A549 (cell line): ENCODE results near the gene NSUN7. TPM values are rescaled to one million over a fixed set of nuclear protein-coding genes. Genes with fewer than 3 reads are reported as not detected.

Source experiments
- ATAC-seq, 2 experiments: fragments of 200-7000 bp in 1 of 2; fragments of >200 bp in 1 of 2; cut with Nextera tagmentation in 1 of 2; cut with Tn5 transposase in 1 of 2; 3 replicates each; pipeline versions ENCODE4 v1.8.0 to v1.9.1; 2018 to 2020; ENCODE audit warnings: mild to moderate bottlenecking in 1 of 2, moderate library complexity in 1 of 2
- CTCF ChIA-PET: fragments of 300-600 bp; sonication (Branson Sonifier 250); formaldehyde crosslinking; extraction: SDS; loops from one replicate; lab custom pipeline; 2021; ENCODE audit warnings: antibody characterized with exemption, inconsistent platforms; lab: Yijun Ruan, JAX
- POLR2A ChIA-PET: fragments of 350-600 bp; formaldehyde crosslinking; extraction: SDS; loops from one replicate; lab custom pipeline; 2021; ENCODE audit warnings: antibody characterized with exemption, inconsistent platforms; lab: Yijun Ruan, JAX
- DNase-seq, 2 experiments: peaks; one replicate each; pipeline versions ENCODE4 v3.0.0 to v3.0.0-alpha.2; 2011 to 2016; ENCODE audit warnings: low read depth in 1 of 2, low spot score in 1 of 2
- FAIRE-seq: peaks from 2 replicates; lab custom pipeline; 2011; peaks lifted over from hg19 to GRCh38; lab: Jason Lieb, UNC
- H3K27ac ChIP-seq, 2 experiments: fragments of >200 bp; sonication (Bioruptor Twin); formaldehyde crosslinking; 3 replicates each; pipeline ENCODE4 v1.5.1; 2016 to 2017
- H3K4me1 ChIP-seq: fragments of >200 bp; sonication (Bioruptor Twin); formaldehyde crosslinking; 3 replicates; pipeline ENCODE4 v1.6.1; 2016
- H3K4me2 ChIP-seq: fragments of >200 bp; sonication (Bioruptor Twin); formaldehyde crosslinking; 3 replicates; pipeline ENCODE4 v1.6.1; 2016
- H3K4me3 ChIP-seq: fragments of >200 bp; sonication (Bioruptor Twin); formaldehyde crosslinking; 3 replicates; pipeline ENCODE4 v1.5.1; 2016
- H3K9me3 ChIP-seq: fragments of >200 bp; sonication (Bioruptor Twin); formaldehyde crosslinking; 3 replicates; pipeline ENCODE4 v1.6.1; 2016
- CBX8 ChIP-seq: fragments of 200-600 bp; sonication (generic); IDR thresholded peaks from 2 replicates; pipeline ENCODE4 v1.6.1; 2016
- E2F6 ChIP-seq: IDR thresholded peaks from 2 replicates; pipeline ENCODE4 v1.6.1; 2012; ENCODE audit warnings: low read depth, borderline replicate concordance
- EHMT2 ChIP-seq: fragments of 200-600 bp; sonication (generic); IDR thresholded peaks from 2 replicates; pipeline ENCODE4 v1.6.1; 2016; ENCODE audit warnings: antibody characterized with exemption, low read depth, mild to moderate bottlenecking, moderate library complexity
- HEYL ChIP-seq: fragments of 250-450 bp; sonication (Bioruptor Pico); IDR thresholded peaks from 2 replicates; pipeline ENCODE4 v1.8.0; 2021; ENCODE audit warnings: mild to moderate bottlenecking, moderate library complexity
- MAFK ChIP-seq: fragments of 450-650 bp; IDR thresholded peaks from 2 replicates; pipeline ENCODE4 v1.6.1; 2014; ENCODE audit not compliant: partially characterized antibody
- NFE2L2 ChIP-seq: fragments of 150-350 bp; conservative IDR thresholded peaks from 2 replicates; pipeline ENCODE4 v1.6.1; 2014; ENCODE audit warnings: low read length
- NR3C1 ChIP-seq: fragments of >200 bp; sonication (Bioruptor Twin); formaldehyde crosslinking; IDR thresholded peaks from 3 replicates; pipeline ENCODE4 v1.6.1; 2017
- RAD21 ChIP-seq, 2 experiments: fragments of >200 bp in 1 of 2; sonication (Bioruptor Twin) in 1 of 2; formaldehyde crosslinking in 1 of 2; IDR thresholded peaks in 1 of 2; conservative IDR thresholded peaks in 1 of 2; 2 replicates in 1 of 2; 3 replicates in 1 of 2; pipeline ENCODE4 v1.6.1; 2012 to 2018; ENCODE audit warnings: inconsistent platforms in 1 of 2
- RFX5 ChIP-seq: fragments of 450-650 bp; IDR thresholded peaks from 2 replicates; pipeline ENCODE4 v1.7.1; 2014; ENCODE audit warnings: antibody characterized with exemption, mild to moderate bottlenecking, moderate library complexity
- SMC3 ChIP-seq: fragments of >200 bp; sonication (Bioruptor Twin); formaldehyde crosslinking; IDR thresholded peaks from 3 replicates; pipeline ENCODE4 v1.6.1; 2018; ENCODE audit warnings: inconsistent platforms
- SREBF2 ChIP-seq: fragments of 450-650 bp; IDR thresholded peaks from 2 replicates; pipeline ENCODE4 v1.6.1; 2014; ENCODE audit warnings: mild to moderate bottlenecking, moderate library complexity
- ZC3H11A ChIP-seq: fragments of 450-650 bp; IDR thresholded peaks from 2 replicates; pipeline ENCODE4 v1.6.1; 2014; ENCODE audit warnings: antibody characterized with exemption, mild to moderate bottlenecking
- ZNF302 ChIP-seq: fragments of 250-450 bp; sonication (Bioruptor Pico); IDR thresholded peaks from 2 replicates; pipeline ENCODE4 v1.9.0; 2021; ENCODE audit warnings: inconsistent platforms, mild to moderate bottlenecking, moderate library complexity
- ZSCAN20 ChIP-seq: fragments of 250-450 bp; sonication (Bioruptor Pico); IDR thresholded peaks from 2 replicates; pipeline ENCODE4 v1.8.0; 2022; ENCODE audit warnings: mild to moderate bottlenecking, moderate library complexity
- WGBS: methylation state at CpG from one replicate; pipeline ENCODE4 v1.1.6; 2017; ENCODE audit errors: missing lambda C conversion rate; 5-methylcytosine and 5-hydroxymethylcytosine counted together
- polyA plus RNA-seq, 4 experiments: library from polyadenylated mRNA; depleted of rRNA in 3 of 4; stranded (reverse); fragments of >200 nt; fragmentation: RNase III in 1 of 4; extraction: RNeasy Plus Mini Kit Qiagen cat#74134 plus additional on column Dnase treatment in 1 of 4; gene quantifications; 2 replicates in 3 of 4; 3 replicates in 1 of 4; pipeline ENCODE4 v1.2.3, GENCODE V29; 2011 to 2017
- TF ChIP-seq, protein P1 (sequence below): IDR thresholded peaks from 2 replicates; pipeline ENCODE4 v1.6.1; 2012
- TF ChIP-seq, protein P2 (sequence below): fragments of >200 bp; sonication (Bioruptor Twin); formaldehyde crosslinking; IDR thresholded peaks from 3 replicates; pipeline ENCODE4 v1.5.1; 2016

The NSUN7 gene
- polyA plus RNA-seq, 2 of the 4 experiments (the other 2 are of a cell fraction), result 0.65 to 1.4 TPM

DNA sequence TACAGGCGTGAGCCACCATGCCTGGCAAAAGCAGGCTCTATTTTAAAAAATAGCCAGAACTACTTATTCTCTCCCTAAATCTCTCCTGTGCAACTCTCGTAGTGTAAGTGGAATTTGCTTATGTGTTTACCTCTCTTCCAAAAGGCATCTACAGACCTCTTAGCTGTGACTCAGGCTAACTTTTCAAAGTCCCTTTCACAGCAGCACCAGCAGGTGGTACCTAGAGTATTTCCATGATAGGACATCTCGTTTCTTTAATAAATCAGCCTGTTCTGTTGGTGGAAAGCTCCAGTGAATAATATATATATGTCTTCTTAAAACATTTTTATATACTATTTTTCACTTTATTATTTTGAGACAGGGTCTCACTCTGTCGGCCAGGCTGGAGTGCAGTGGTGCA is 89.0 kb downstream of the NSUN7 start (continued):
- no peak for TF ChIP-seq NR3C1
- TF ChIP-seq E2F6, result no peak
- TF ChIP-seq, all 56 proteins: peak for 0

GRCh38 chr4:40840255-40840984 is 90.7 kb downstream of the NSUN7 start:
- no peak overlapping the region for H3K4me2 ChIP-seq
- ATAC-seq (no peak), FAIRE-seq (no peak), DNase-seq (no peak)
- no peak overlapping the region for H3K4me3 ChIP-seq
- WGBS, result 82% methylated on average over 10 of the region's 10 CpGs
- no peaks in the 10 kb centered on the region for H3K4me1 ChIP-seq
- ChIA-PET CTCF (interaction anchor here (0.7 to 2.6 kb wide), 16 partner anchors 9 to 103 kb away, joined by 3 to 20 read pairs (median 4); no protein-coding TSS in a partner anchor), POLR2A (no interaction called here)
- TF ChIP-seq MAFK, result no peak
- TF ChIP-seq ZC3H11A, result no peak
- TF ChIP-seq EHMT2, result no peak
- no peak for TF ChIP-seq NFE2L2
- no peak for TF ChIP-seq RFX5
- no peak for TF ChIP-seq ZNF302 (CRISPR knock-in tag)
- TF ChIP-seq, protein P1, sequence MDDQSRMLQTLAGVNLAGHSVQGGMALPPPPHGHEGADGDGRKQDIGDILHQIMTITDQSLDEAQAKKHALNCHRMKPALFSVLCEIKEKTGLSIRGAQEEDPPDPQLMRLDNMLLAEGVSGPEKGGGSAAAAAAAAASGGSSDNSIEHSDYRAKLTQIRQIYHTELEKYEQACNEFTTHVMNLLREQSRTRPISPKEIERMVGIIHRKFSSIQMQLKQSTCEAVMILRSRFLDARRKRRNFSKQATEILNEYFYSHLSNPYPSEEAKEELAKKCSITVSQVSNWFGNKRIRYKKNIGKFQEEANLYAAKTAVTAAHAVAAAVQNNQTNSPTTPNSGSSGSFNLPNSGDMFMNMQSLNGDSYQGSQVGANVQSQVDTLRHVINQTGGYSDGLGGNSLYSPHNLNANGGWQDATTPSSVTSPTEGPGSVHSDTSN, result no peak
- TF ChIP-seq, protein P2, sequence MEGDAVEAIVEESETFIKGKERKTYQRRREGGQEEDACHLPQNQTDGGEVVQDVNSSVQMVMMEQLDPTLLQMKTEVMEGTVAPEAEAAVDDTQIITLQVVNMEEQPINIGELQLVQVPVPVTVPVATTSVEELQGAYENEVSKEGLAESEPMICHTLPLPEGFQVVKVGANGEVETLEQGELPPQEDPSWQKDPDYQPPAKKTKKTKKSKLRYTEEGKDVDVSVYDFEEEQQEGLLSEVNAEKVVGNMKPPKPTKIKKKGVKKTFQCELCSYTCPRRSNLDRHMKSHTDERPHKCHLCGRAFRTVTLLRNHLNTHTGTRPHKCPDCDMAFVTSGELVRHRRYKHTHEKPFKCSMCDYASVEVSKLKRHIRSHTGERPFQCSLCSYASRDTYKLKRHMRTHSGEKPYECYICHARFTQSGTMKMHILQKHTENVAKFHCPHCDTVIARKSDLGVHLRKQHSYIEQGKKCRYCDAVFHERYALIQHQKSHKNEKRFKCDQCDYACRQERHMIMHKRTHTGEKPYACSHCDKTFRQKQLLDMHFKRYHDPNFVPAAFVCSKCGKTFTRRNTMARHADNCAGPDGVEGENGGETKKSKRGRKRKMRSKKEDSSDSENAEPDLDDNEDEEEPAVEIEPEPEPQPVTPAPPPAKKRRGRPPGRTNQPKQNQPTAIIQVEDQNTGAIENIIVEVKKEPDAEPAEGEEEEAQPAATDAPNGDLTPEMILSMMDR, result no peak
- no peak for TF ChIP-seq HEYL (CRISPR knock-in tag)
- no peak for TF ChIP-seq SREBF2
- H3K27ac ChIP-seq, result no peak overlapping the region
- H3K9me3 ChIP-seq, result no peaks in the 10 kb centered on the region

DNA sequence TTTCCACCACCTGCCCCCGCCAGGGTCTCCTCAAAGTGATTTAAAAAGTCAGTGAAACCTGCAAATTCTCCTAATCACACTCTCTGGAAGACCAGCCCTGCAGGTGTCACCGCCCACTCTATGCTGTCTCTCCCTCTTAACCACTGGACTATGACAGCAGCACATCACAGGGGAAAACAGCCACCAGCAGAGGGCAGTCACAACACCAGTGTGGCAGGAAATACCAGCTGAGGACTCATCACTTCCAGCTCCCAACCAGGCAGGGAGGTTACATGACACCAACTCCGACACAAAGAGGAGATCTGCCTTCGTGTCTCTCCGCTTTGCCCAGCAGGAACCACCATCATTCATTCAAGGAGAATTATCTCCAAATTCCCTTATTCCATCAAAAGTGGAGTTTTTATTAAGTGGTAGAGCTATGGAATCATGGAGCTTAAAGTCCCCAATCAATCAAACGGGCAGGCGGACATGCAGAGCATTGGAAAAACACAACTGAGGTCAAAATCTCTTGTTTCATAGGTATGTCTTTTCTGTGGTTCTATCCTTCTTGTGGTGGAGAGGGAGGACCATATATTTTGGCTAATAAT is 91.3 kb downstream of the NSUN7 start:
- TF ChIP-seq RAD21 (conservative IDR thresholded peaks at IDR 0.05 in 1 of 2, IDR thresholded peaks at IDR 0.05 in 1 of 2) (peak; percentile 33 to 41; a peak in 3 of 5 replicates), ZSCAN20 (CRISPR knock-in tag) (no peak), SMC3 (0 out of 3 replicates have a peak, but pooled peaks have one; percentile 25), CBX8 (no peak)
- TF ChIP-seq, protein P2, result peak; percentile 59
- WGBS, result 60% methylated on average over 7 of the region's 7 CpGs
- Histone ChIP-seq H3K9me3 (no peaks in the 10 kb centered on the region), H3K4me1 (no peaks in the 10 kb centered on the region), H3K4me2 (no peak overlapping the region), H3K27ac (no peak overlapping the region), H3K4me3 (no peak overlapping the region)
- ChIA-PET POLR2A (no interaction called here), CTCF (interaction anchor here (0.5 to 2.6 kb wide), 20 partner anchors 8 to 210 kb away, joined by 3 to 20 read pairs (median 4); no protein-coding TSS in a partner anchor)
- FAIRE-seq, result no peak
- peak; percentile 93 to 97 for ATAC-seq
- peak; percentile 33 to 78 for DNase-seq
